Ishikawa (cell line): Measurements from ENCODE around the gene CCDC60.

Experiments
- CEBPB ChIP-seq: IDR thresholded peaks from 2 replicates; pipeline ENCODE4 v1.6.1; 2012
- CREB1 ChIP-seq: IDR thresholded peaks from 2 replicates; pipeline ENCODE4 v1.6.1; 2012; ENCODE audit warnings: low read depth
- EGR1 ChIP-seq: IDR thresholded peaks from 2 replicates; pipeline ENCODE4 v1.6.1; 2012
- EP300 ChIP-seq: IDR thresholded peaks from 2 replicates; pipeline ENCODE4 v1.6.1; 2012; ENCODE audit warnings: borderline replicate concordance
- FOXM1 ChIP-seq: IDR thresholded peaks from 2 replicates; pipeline ENCODE4 v1.6.1; 2012; ENCODE audit warnings: low read depth, borderline replicate concordance
- NFIC ChIP-seq: IDR thresholded peaks from 2 replicates; pipeline ENCODE4 v1.6.1; 2012
- RAD21 ChIP-seq: IDR thresholded peaks from 2 replicates; pipeline ENCODE4 v1.6.1; 2012; ENCODE audit warnings: low read depth
- TAF1 ChIP-seq: IDR thresholded peaks from 2 replicates; pipeline ENCODE4 v1.6.1; 2012; ENCODE audit warnings: low read depth, mild to moderate bottlenecking
- TCF12 ChIP-seq: IDR thresholded peaks from 2 replicates; pipeline ENCODE4 v1.6.1; 2012; ENCODE audit warnings: low read depth
- TEAD4 ChIP-seq: IDR thresholded peaks from 2 replicates; pipeline ENCODE4 v1.6.1; 2012
- YY1 ChIP-seq: IDR thresholded peaks from 2 replicates; pipeline ENCODE4 v1.6.1; 2012; ENCODE audit warnings: low read depth
- ZBTB7A ChIP-seq: IDR thresholded peaks from 2 replicates; pipeline ENCODE4 v1.6.1; 2012; ENCODE audit warnings: low read depth
- TF ChIP-seq, protein P1 (sequence below): IDR thresholded peaks from 2 replicates; pipeline ENCODE4 v1.6.1; 2012
- TF ChIP-seq, protein P2 (sequence below): IDR thresholded peaks from 2 replicates; pipeline ENCODE4 v1.6.1; 2012; ENCODE audit warnings: low read depth, mild to moderate bottlenecking
- TF ChIP-seq, protein P3 (sequence below): IDR thresholded peaks from 2 replicates; pipeline ENCODE4 v1.6.1; 2012

CCDC60 gene

GRCh38 chr12:119410396-119410795, 75.9 kb downstream of the CCDC60 start:
- no peak for TF ChIP-seq CREB1
- 0 out of 2 replicates have a peak, but pooled peaks have one; percentile 11 for TF ChIP-seq TEAD4
- no peak for TF ChIP-seq EP300

GRCh38 chr12:119412306-119412705, 77.8 kb downstream of the CCDC60 start:
- TF ChIP-seq, protein P1, sequence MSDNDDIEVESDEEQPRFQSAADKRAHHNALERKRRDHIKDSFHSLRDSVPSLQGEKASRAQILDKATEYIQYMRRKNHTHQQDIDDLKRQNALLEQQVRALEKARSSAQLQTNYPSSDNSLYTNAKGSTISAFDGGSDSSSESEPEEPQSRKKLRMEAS: no peak
- TF ChIP-seq TCF12 (no peak), ZBTB7A (no peak), NFIC (no peak), EGR1 (no peak), RAD21 (no peak), CEBPB (no peak), TEAD4 (no peak), YY1 (no peak), FOXM1 (no peak)
- TF ChIP-seq, protein P2, sequence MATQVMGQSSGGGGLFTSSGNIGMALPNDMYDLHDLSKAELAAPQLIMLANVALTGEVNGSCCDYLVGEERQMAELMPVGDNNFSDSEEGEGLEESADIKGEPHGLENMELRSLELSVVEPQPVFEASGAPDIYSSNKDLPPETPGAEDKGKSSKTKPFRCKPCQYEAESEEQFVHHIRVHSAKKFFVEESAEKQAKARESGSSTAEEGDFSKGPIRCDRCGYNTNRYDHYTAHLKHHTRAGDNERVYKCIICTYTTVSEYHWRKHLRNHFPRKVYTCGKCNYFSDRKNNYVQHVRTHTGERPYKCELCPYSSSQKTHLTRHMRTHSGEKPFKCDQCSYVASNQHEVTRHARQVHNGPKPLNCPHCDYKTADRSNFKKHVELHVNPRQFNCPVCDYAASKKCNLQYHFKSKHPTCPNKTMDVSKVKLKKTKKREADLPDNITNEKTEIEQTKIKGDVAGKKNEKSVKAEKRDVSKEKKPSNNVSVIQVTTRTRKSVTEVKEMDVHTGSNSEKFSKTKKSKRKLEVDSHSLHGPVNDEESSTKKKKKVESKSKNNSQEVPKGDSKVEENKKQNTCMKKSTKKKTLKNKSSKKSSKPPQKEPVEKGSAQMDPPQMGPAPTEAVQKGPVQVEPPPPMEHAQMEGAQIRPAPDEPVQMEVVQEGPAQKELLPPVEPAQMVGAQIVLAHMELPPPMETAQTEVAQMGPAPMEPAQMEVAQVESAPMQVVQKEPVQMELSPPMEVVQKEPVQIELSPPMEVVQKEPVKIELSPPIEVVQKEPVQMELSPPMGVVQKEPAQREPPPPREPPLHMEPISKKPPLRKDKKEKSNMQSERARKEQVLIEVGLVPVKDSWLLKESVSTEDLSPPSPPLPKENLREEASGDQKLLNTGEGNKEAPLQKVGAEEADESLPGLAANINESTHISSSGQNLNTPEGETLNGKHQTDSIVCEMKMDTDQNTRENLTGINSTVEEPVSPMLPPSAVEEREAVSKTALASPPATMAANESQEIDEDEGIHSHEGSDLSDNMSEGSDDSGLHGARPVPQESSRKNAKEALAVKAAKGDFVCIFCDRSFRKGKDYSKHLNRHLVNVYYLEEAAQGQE: no peak
- TF ChIP-seq, protein P3, sequence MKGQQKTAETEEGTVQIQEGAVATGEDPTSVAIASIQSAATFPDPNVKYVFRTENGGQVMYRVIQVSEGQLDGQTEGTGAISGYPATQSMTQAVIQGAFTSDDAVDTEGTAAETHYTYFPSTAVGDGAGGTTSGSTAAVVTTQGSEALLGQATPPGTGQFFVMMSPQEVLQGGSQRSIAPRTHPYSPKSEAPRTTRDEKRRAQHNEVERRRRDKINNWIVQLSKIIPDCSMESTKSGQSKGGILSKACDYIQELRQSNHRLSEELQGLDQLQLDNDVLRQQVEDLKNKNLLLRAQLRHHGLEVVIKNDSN: no peak

GRCh38 chr12:119412811-119413794, 78.6 kb downstream of the CCDC60 start:
- TF ChIP-seq, protein P2: no peak
- TF ChIP-seq RAD21 (peak; percentile 77), TCF12 (no peak), CEBPB (no peak)

DNA sequence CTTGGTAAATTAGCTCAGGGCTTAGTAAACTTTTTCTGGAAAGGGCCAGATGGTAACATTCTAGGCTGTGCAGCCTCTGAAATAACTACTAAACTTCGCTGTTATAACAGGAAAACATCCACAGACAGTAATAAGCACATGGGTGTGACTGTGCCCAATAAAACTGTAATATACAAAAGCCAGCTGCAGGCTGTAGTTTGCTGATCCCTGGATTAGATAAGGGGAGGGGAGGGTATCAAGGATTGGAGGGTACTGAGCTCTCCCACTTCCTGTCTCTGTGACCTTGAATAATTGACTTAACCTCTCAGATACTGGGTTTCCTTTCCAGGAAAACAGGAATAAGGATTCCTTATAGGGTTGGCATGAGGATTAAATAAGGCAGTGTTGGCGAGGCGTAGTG, 81.2 kb downstream of the CCDC60 start:
- TF ChIP-seq TAF1 (no peak), ZBTB7A (no peak), TCF12 (no peak), CEBPB (no peak), FOXM1 (no peak)
- TF ChIP-seq, protein P2: no peak

- TF ChIP-seq, protein P3: no peak
- TF ChIP-seq FOXM1 (no peak), TAF1 (no peak), EP300 (no peak), CREB1 (no peak)
Observed at GRCh38 chr12:119417440-119417839, 82.9 kb downstream of the CCDC60 start.
